GM12878 (cell line): ENCODE data around the gene HINT2.
A peak's percentile ranks its signal among the peaks of the same experiment; 100 is the strongest.

Experiments used
- ASH2L ChIP-seq: fragments of 300-600, 200-600 bp; sonication (generic); IDR thresholded peaks from 2 replicates; pipeline ENCODE4 v1.6.1; 2017; ENCODE audit warnings: low read depth, mild to moderate bottlenecking, borderline replicate concordance
- RFX5 ChIP-seq: IDR thresholded peaks from 2 replicates; pipeline ENCODE4 v1.6.1; 2011; ENCODE audit warnings: low read depth, low read length, improper control_type of control experiment
- STAT3 ChIP-seq: IDR thresholded peaks from 2 replicates; pipeline ENCODE4 v1.6.1; 2011; ENCODE audit warnings: low read depth, low read length, improper control_type of control experiment
- TCF12 ChIP-seq: IDR thresholded peaks from 2 replicates; pipeline ENCODE4 v1.6.1; 2011; ENCODE audit warnings: low read depth, mild to moderate bottlenecking, low read length
- TF ChIP-seq, protein P1 (sequence below), 3 experiments: IDR thresholded peaks in 2 of 3; conservative IDR thresholded peaks in 1 of 3; 2 replicates each; pipeline ENCODE4 v1.5.1; 2011; ENCODE audit warnings: low read depth in 3 of 3, low read length in 3 of 3, mild to moderate bottlenecking in 3 of 3, control low read depth in 2 of 3, moderate library complexity in 2 of 3, inconsistent platforms in 1 of 3, mixed read lengths in 1 of 3; ENCODE audit not compliant: control insufficient read depth in 2 of 3, insufficient read depth in 1 of 3; ENCODE audit errors: extremely low read depth in 1 of 3

GRCh38 chr9:35847792-35848572 lies 33.1 kb upstream of the HINT2 start:
- no peak for TF ChIP-seq RFX5
- TF ChIP-seq, protein P1, sequence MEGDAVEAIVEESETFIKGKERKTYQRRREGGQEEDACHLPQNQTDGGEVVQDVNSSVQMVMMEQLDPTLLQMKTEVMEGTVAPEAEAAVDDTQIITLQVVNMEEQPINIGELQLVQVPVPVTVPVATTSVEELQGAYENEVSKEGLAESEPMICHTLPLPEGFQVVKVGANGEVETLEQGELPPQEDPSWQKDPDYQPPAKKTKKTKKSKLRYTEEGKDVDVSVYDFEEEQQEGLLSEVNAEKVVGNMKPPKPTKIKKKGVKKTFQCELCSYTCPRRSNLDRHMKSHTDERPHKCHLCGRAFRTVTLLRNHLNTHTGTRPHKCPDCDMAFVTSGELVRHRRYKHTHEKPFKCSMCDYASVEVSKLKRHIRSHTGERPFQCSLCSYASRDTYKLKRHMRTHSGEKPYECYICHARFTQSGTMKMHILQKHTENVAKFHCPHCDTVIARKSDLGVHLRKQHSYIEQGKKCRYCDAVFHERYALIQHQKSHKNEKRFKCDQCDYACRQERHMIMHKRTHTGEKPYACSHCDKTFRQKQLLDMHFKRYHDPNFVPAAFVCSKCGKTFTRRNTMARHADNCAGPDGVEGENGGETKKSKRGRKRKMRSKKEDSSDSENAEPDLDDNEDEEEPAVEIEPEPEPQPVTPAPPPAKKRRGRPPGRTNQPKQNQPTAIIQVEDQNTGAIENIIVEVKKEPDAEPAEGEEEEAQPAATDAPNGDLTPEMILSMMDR (IDR thresholded peaks at IDR 0.05 in 2 of 3, conservative IDR thresholded peaks at IDR 0.05 in 1 of 3; ENCODE audit: control insufficient read depth in 2 of 3, extremely low read depth in 1 of 3, insufficient read depth in 1 of 3, low read depth in 3 of 3, low read length in 3 of 3), result no peak
- peak; percentile 94 for TF ChIP-seq TCF12
- no peak for TF ChIP-seq ASH2L
- TF ChIP-seq STAT3, result no peak
